ENCODE data around the gene PSME2.

Gene PSME2

GRCh38 chr14:24093901-24094840, 52.2 kb downstream of the PSME2 start, which contains the start of gene PCK2:
Gene PCK2, plus strand, starts transcription at chr14:24094311. Its CDS starts 95 bp downstream, at chr14:24094406.
- peak; percentile 72 for DNase-seq (ENCODE audit: low read depth)

Measured in amniotic epithelial cell (primary cell).